Measurements from ENCODE around the gene EMILIN1. TPM values are rescaled to one million over a fixed set of nuclear protein-coding genes. Genes with fewer than 3 reads are reported as not detected.

EMILIN1 gene
- polyA plus RNA-seq, 1 of the 3 experiments (the other 2 are of a cell fraction) = 286 TPM

- WGBS (ENCODE audit: low lambda C conversion rate) = 75% methylated on average over 3 of the region's 3 CpGs
- H2AFZ ChIP-seq (ENCODE audit: low read depth) = no peak overlapping the region
- no peak overlapping the region for H3K9ac ChIP-seq
- peak overlapping the region in 1 of 2 experiments; percentile 44; a peak in 2 of 4 replicates for H3K27ac ChIP-seq (ENCODE audit: low read depth in 2 of 2, low read length in 1 of 2)
- TF ChIP-seq REST (IDR thresholded peaks at IDR 0.05; ENCODE audit: low read depth, low read length) = no peak
- TF ChIP-seq RAD21 (IDR thresholded peaks at IDR 0.05; ENCODE audit: low read length) = no peak
- TF ChIP-seq FOXM1 (IDR thresholded peaks at IDR 0.05; ENCODE audit: low read depth) = no peak
- TF ChIP-seq RXRA (IDR thresholded peaks at IDR 0.05; ENCODE audit: borderline replicate concordance, low read depth) = no peak
- TF ChIP-seq POLR2AphosphoS5 (IDR thresholded peaks at IDR 0.05; ENCODE audit: low read depth, low read length) = no peak; the same call in 1 of the 2 replicates
- no peaks in the 10 kb centered on the region for H4K20me1 ChIP-seq (ENCODE audit: insufficient read depth)
- no peaks in the 10 kb centered on the region for H3K27me3 ChIP-seq (ENCODE audit: insufficient read depth)
- H3K9me2 ChIP-seq = no peaks in the 10 kb centered on the region
- H3K4me2 ChIP-seq = no peak overlapping the region
- peaks cover 11% of the 10 kb centered on the region for H3K79me2 ChIP-seq (ENCODE audit: insufficient read depth)
- ChIA-PET POLR2A (interaction anchor here (1.1 to 3.8 kb wide), 3 partner anchors 9 to 18 kb away, joined by 3 to 26 read pairs (median 18); partner anchors contain the start of genes AGBL5, EMILIN1 and OST4), CTCF (interaction anchor here (1.5 to 18.5 kb wide), 6 partner anchors 8 to 117 kb away, joined by 6 to 227 read pairs (median 8); partner anchors contain the start of genes AGBL5, EMILIN1, KHK and OST4)
- no peaks in the 10 kb centered on the region for H3K9me3 ChIP-seq
- H3K36me3 ChIP-seq (replicated peaks in 1 of 2; ENCODE audit: control insufficient read depth in 1 of 2, insufficient read depth in 2 of 2, low read length in 1 of 2) = peaks cover 14 to 47% of the 10 kb centered on the region in 2 experiments
- peaks cover 20% of the 10 kb centered on the region for H3F3A ChIP-seq (replicated peaks; ENCODE audit: insufficient read depth)
- H3K4me1 ChIP-seq (ENCODE audit: control insufficient read depth in 1 of 2, insufficient read depth in 2 of 2, low read depth in 1 of 2, low read length in 1 of 2) = peaks cover 0 to 6% of the 10 kb centered on the region in 2 experiments; a peak in 1 of 4 replicates
- DNase-seq = no peak
- H3K4me3 ChIP-seq (ENCODE audit: low read depth in 2 of 2, low read length in 1 of 2) = no peak overlapping the region
Observed at GRCh38 chr2:27060323-27060722, 18.1 kb upstream of the EMILIN1 start.

- Histone ChIP-seq H3K4me1 (ENCODE audit: control insufficient read depth in 1 of 2, insufficient read depth in 2 of 2, low read depth in 1 of 2, low read length in 1 of 2) (peaks cover 12 to 25% of the 10 kb centered on the region in 2 experiments), H2AFZ (ENCODE audit: low read depth) (no peak overlapping the region), H3K36me3 (replicated peaks in 1 of 2; ENCODE audit: control insufficient read depth in 1 of 2, insufficient read depth in 2 of 2, low read length in 1 of 2) (peaks cover 47 to 51% of the 10 kb centered on the region in 2 experiments), H3K79me2 (ENCODE audit: insufficient read depth) (peaks cover 58% of the 10 kb centered on the region), H3K27ac (ENCODE audit: low read depth in 2 of 2, low read length in 1 of 2) (no peak overlapping the region), H3K27me3 (ENCODE audit: insufficient read depth) (no peaks in the 10 kb centered on the region), H3K4me2 (no peak overlapping the region), H4K20me1 (ENCODE audit: insufficient read depth) (peaks cover 14% of the 10 kb centered on the region), H3K9me3 (no peaks in the 10 kb centered on the region), H3K4me3 (ENCODE audit: low read depth in 2 of 2, low read length in 1 of 2) (no peak overlapping the region), H3F3A (replicated peaks; ENCODE audit: insufficient read depth) (peaks cover 23% of the 10 kb centered on the region), H3K9me2 (no peaks in the 10 kb centered on the region), H3K9ac (no peak overlapping the region)
- DNase-seq = no peak
- CTCF ChIA-PET = interaction anchor here (1.1 to 18.5 kb wide), 4 partner anchors 12 to 104 kb away, joined by 3 to 227 read pairs (median 59); partner anchors contain the start of genes AGBL5, EMILIN1 and KHK
- POLR2A ChIA-PET = interaction anchor here (2.4 to 3.4 kb wide), 3 partner anchors 9 to 14 kb away, joined by 10 to 12 read pairs (median 11); partner anchors contain the start of gene AGBL5
- TF ChIP-seq NFIC (IDR thresholded peaks at IDR 0.05; ENCODE audit: borderline replicate concordance) = no peak
- no peak for TF ChIP-seq MEF2A (IDR thresholded peaks at IDR 0.05; ENCODE audit: borderline replicate concordance, low read depth)
- no peak for TF ChIP-seq RAD21 (IDR thresholded peaks at IDR 0.05; ENCODE audit: low read length)
- 0 out of 2 replicates have a peak, but pooled peaks have one; percentile 11 for TF ChIP-seq POLR2AphosphoS5 (IDR thresholded peaks at IDR 0.05; ENCODE audit: low read depth, low read length)
- 89% methylated on average over 3 of the region's 3 CpGs for WGBS (ENCODE audit: low lambda C conversion rate)
Observed at GRCh38 chr2:27065128-27065527, 13.3 kb upstream of the EMILIN1 start.

All from SK-N-SH (cell line).